A673 (cell line): Measurements from ENCODE around the gene CCDC82.

Experiments
- CTCF ChIP-seq: fragments of 300-800, 200-600 bp; sonication (generic); conservative IDR thresholded peaks from 2 replicates; pipeline ENCODE4 v1.5.1; 2017; ENCODE audit warnings: low read depth, mild to moderate bottlenecking, antibody characterized with exemption, low read length, moderate library complexity, mixed read lengths
- EZH2 ChIP-seq: fragments of 200-600 bp; sonication (generic); IDR thresholded peaks from 2 replicates; pipeline ENCODE4 v1.6.1; 2017; ENCODE audit warnings: borderline replicate concordance, low read depth, mild to moderate bottlenecking, mixed read lengths, antibody characterized with exemption, low read length; ENCODE audit not compliant: poor library complexity, severe bottlenecking

GRCh38 chr11:96317571-96317970 lies 72.1 kb downstream of the CCDC82 start:
- TF ChIP-seq CTCF: no peak
- no peak for TF ChIP-seq EZH2
